Activated CD8-positive, alpha-beta memory T cell treated with anti-CD3 and anti-CD28 coated beads for 4 hours (primary cell): ENCODE measurements around the gene GAREM1.

Experiments
- DNase-seq, 2 donors: peaks; one replicate each; pipeline ENCODE4 v3.0.0-alpha.2; 2020; ENCODE audit warnings: low read depth in 2 of 2

Gene GAREM1

GRCh38 chr18:32425466-32425865, 45.2 kb downstream of the GAREM1 start:
- DNase-seq: no peak

GRCh38 chr18:32424696-32425095, 46.0 kb downstream of the GAREM1 start:
- no peak for DNase-seq

- DNase-seq: no peak
Observed at GRCh38 chr18:32422978-32423740, 47.5 kb downstream of the GAREM1 start.

- DNase-seq: no peak
Observed at GRCh38 chr18:32422201-32422600, 48.5 kb downstream of the GAREM1 start.

GRCh38 chr18:32420084-32420750, 50.5 kb downstream of the GAREM1 start:
- no peak for DNase-seq

GRCh38 chr18:32418148-32418547, 52.5 kb downstream of the GAREM1 start:
- DNase-seq: no peak

- DNase-seq: no peak
Observed at GRCh38 chr18:32405588-32405987, 65.1 kb downstream of the GAREM1 start.

- no peak for DNase-seq
Observed at GRCh38 chr18:32401621-32402020, 69.1 kb downstream of the GAREM1 start.

GRCh38 chr18:32393407-32393806, 77.3 kb downstream of the GAREM1 start:
- no peak for DNase-seq

GRCh38 chr18:32391126-32391525, 79.6 kb downstream of the GAREM1 start:
- DNase-seq: no peak

GRCh38 chr18:32389858-32390257, 80.8 kb downstream of the GAREM1 start:
- no peak for DNase-seq

GRCh38 chr18:32389191-32389590, 81.5 kb downstream of the GAREM1 start:
- DNase-seq: no peak

GRCh38 chr18:32386471-32386870, 84.2 kb downstream of the GAREM1 start:
- no peak for DNase-seq

- no peak for DNase-seq
Observed at GRCh38 chr18:32383050-32383819, 87.4 kb downstream of the GAREM1 start.

- DNase-seq: no peak
Observed at GRCh38 chr18:32381761-32382160, 88.9 kb downstream of the GAREM1 start.

- no peak for DNase-seq
Observed at GRCh38 chr18:32380559-32380958, 90.1 kb downstream of the GAREM1 start.

- no peak for DNase-seq
Observed at GRCh38 chr18:32379891-32380290, 90.8 kb downstream of the GAREM1 start.

GRCh38 chr18:32378705-32379104, 92.0 kb downstream of the GAREM1 start:
- DNase-seq: no peak

- DNase-seq: no peak
Observed at GRCh38 chr18:32373995-32374394, 96.7 kb downstream of the GAREM1 start.

GRCh38 chr18:32373505-32373904, 97.2 kb downstream of the GAREM1 start:
- DNase-seq: no peak

GRCh38 chr18:32372381-32373061, 98.2 kb downstream of the GAREM1 start:
- DNase-seq: no peak

- DNase-seq: no peak
Observed at GRCh38 chr18:32372047-32372380, 98.7 kb downstream of the GAREM1 start.
